HFFc6 (cell line): Measurements from ENCODE around the gene KDM2A. TPM values are rescaled to one million over a fixed set of nuclear protein-coding genes. Genes with fewer than 3 reads are reported as not detected.
A peak's percentile ranks its signal among the peaks of the same experiment; 100 is the strongest.

Source experiments
- DNase-seq: peaks from one replicate; pipeline ENCODE4 v3.0.0-alpha.2; 2018
- H3K27ac Mint-ChIP-seq: 2 replicates; pipeline ENCODE4 v1.8.0; 2020; ENCODE audit warnings: mild to moderate bottlenecking, mixed read lengths
- H3K27me3 Mint-ChIP-seq: 2 replicates; pipeline ENCODE4 v1.8.0; 2021; ENCODE audit warnings: mild to moderate bottlenecking, moderate library complexity, mixed read lengths; ENCODE audit not compliant: insufficient read depth
- H3K36me3 Mint-ChIP-seq: 2 replicates; pipeline ENCODE4 v1.8.0; 2021; ENCODE audit warnings: low read depth, mixed read lengths
- H3K4me1 Mint-ChIP-seq: 2 replicates; pipeline ENCODE4 v1.8.0; 2020; ENCODE audit warnings: low read depth, mixed read lengths
- H3K4me3 Mint-ChIP-seq: 2 replicates; pipeline ENCODE4 v1.8.0; 2020; ENCODE audit warnings: mild to moderate bottlenecking, moderate library complexity, mixed read lengths
- H3K9me3 Mint-ChIP-seq: 2 replicates; pipeline ENCODE4 v1.8.0; 2020; ENCODE audit warnings: mild to moderate bottlenecking, mixed read lengths
- total RNA-seq, 6 experiments: library from RNA; stranded (reverse); fragmentation: NEBNext Ultra II Directional; extraction: Animal tissue kit (Norgen Biotek cat#: 25700); gene quantifications; 2 replicates in 1 of 6; 3 replicates in 5 of 6; pipeline ENCODE4 v1.2.3, GENCODE V29; 2021
- TF ChIP-seq, protein P1 (sequence below): fragments of 200-600 bp; sonication (generic); IDR thresholded peaks from 2 replicates; pipeline ENCODE4 v1.5.0; 2021; ENCODE audit warnings: antibody characterized with exemption, mild to moderate bottlenecking

The KDM2A gene
- total RNA-seq, 6 experiments from 2014 or later = 46.1 to 55.0 (median 49.7) TPM

DNA sequence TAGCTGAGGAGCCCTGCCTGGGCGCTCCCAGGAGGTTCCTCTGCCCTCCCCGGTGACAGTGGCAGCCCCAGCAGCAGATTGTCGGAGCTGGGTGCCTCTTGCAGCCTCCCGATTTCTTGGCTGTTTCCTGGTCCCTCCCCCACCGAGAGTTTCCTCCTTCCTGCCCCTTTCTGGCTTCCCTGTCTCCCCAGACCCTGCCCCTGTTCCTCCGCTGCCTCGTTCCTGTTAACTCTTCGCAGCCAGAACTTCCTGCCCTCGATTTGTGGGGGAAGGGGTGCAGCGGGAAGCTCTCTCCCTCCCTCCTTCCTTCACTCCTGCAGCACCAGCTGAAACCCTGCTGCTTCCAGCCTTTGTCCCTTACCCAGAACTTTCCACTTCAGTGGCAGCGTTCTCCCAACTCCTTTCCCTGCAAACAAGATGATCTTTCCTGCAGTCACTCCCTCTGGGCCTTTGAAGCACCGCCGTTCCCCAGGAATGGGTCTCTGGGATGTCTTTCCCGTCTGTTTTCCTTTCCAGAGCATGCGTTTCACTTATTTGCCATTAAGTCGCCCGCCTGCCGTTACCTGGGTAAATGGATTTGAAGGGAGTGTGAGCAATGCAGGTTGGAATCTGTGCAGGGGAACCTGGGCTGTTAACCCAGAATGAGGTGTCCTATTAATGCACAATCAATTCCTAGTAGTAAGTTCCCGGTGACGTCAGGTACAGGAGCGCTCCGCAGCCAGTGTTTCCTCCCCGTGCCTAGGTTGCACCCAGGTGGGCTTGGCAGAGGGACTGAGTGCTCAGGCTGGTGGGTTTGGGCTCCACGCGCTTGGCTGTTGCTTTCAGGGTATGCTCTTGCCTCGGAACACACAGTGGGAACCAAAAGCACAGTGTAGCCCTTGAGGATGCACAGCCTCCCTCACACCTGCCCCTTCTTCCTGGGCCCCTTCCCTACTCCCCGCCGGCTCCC is 151.5 kb downstream of the KDM2A start:
- H3K27ac Mint-ChIP-seq = peak overlapping the region; percentile 22; the same call in 1 of the 2 replicates

DNA sequence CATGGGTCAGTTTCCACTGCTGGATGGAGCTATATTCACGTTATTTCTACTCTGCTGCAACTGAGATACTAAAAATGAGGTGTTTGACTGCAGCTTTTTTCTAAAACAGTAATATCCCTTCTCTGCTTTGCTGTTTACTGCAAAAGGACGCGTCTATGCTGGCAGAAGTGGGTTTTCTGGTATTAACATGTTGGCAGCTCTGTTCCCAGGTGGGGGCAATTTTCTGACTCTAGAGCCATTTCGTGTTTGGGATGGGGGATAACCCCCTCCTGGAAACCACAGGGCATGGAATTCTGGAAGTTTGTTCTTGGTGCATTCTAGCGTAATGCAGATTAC is 152.1 kb downstream of the KDM2A start:
- Mint-ChIP-seq H3K27ac (no peak overlapping the region), H3K4me1 (peaks cover 25% of the 10 kb centered on the region), H3K9me3 (no peaks in the 10 kb centered on the region)

More for the DNA sequence above, 151.5 kb downstream of the KDM2A start:
- Mint-ChIP-seq H3K4me3 (peak overlapping the region; percentile 61), H3K4me1 (peaks cover 31% of the 10 kb centered on the region), H3K27me3 (no peaks in the 10 kb centered on the region; the same call in 1 of the 2 replicates), H3K9me3 (no peaks in the 10 kb centered on the region), H3K36me3 (no peaks in the 10 kb centered on the region; the same call in 1 of the 2 replicates)
- no peak for DNase-seq
- TF ChIP-seq, protein P1, sequence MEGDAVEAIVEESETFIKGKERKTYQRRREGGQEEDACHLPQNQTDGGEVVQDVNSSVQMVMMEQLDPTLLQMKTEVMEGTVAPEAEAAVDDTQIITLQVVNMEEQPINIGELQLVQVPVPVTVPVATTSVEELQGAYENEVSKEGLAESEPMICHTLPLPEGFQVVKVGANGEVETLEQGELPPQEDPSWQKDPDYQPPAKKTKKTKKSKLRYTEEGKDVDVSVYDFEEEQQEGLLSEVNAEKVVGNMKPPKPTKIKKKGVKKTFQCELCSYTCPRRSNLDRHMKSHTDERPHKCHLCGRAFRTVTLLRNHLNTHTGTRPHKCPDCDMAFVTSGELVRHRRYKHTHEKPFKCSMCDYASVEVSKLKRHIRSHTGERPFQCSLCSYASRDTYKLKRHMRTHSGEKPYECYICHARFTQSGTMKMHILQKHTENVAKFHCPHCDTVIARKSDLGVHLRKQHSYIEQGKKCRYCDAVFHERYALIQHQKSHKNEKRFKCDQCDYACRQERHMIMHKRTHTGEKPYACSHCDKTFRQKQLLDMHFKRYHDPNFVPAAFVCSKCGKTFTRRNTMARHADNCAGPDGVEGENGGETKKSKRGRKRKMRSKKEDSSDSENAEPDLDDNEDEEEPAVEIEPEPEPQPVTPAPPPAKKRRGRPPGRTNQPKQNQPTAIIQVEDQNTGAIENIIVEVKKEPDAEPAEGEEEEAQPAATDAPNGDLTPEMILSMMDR = no peak

DNA sequence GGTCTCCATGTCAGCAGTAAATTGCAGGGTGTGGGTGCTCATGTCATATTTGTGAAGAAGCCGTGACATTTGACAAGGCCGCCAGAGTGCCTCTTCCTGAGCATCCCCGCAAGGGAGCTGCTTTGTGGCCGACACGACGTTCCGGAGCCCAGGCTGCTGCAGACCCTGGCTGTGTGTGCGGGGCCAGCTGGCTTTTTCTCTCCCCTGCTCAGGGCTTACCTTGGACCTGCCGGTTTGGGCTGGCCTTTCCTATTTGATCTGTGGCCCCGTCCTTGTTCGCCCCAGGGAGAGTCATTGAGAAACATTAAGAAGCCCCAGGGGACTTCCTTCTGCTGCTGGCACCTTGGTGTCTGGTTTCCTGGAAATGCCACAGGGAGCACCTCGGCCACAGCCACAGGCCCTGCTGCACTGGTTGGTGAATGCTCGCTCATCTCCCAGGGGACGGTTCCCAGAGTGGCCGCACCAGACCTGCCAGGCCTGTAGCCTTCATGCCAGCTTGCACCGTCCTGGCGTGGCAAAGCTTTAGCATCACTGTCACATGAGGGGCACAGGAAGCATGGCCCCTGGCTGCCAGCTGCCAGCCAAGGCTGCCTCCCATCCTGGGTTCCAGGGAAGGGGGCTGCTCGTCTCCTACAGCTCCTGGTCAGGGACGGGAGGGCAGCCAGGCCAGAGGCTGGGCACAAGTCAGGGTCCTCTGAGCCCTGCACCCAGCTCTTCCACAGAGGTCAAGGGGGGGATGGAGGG is 152.7 kb downstream of the KDM2A start:
- no peak for DNase-seq
- TF ChIP-seq, protein P1 = no peak
- H3K4me1 Mint-ChIP-seq = peaks cover 30% of the 10 kb centered on the region
- H3K9me3 Mint-ChIP-seq = no peaks in the 10 kb centered on the region
- H3K36me3 Mint-ChIP-seq = no peaks in the 10 kb centered on the region; the same call in 1 of the 2 replicates
- H3K27ac Mint-ChIP-seq = no peak overlapping the region
- H3K27me3 Mint-ChIP-seq = no peaks in the 10 kb centered on the region; the same call in 1 of the 2 replicates
- no peak overlapping the region for H3K4me3 Mint-ChIP-seq

More for the DNA sequence above, 152.1 kb downstream of the KDM2A start:
- TF ChIP-seq, protein P1 = no peak
- Mint-ChIP-seq H3K27me3 (no peaks in the 10 kb centered on the region; the same call in 1 of the 2 replicates), H3K4me3 (no peak overlapping the region), H3K36me3 (no peaks in the 10 kb centered on the region; the same call in 1 of the 2 replicates)
- no peak for DNase-seq

DNA sequence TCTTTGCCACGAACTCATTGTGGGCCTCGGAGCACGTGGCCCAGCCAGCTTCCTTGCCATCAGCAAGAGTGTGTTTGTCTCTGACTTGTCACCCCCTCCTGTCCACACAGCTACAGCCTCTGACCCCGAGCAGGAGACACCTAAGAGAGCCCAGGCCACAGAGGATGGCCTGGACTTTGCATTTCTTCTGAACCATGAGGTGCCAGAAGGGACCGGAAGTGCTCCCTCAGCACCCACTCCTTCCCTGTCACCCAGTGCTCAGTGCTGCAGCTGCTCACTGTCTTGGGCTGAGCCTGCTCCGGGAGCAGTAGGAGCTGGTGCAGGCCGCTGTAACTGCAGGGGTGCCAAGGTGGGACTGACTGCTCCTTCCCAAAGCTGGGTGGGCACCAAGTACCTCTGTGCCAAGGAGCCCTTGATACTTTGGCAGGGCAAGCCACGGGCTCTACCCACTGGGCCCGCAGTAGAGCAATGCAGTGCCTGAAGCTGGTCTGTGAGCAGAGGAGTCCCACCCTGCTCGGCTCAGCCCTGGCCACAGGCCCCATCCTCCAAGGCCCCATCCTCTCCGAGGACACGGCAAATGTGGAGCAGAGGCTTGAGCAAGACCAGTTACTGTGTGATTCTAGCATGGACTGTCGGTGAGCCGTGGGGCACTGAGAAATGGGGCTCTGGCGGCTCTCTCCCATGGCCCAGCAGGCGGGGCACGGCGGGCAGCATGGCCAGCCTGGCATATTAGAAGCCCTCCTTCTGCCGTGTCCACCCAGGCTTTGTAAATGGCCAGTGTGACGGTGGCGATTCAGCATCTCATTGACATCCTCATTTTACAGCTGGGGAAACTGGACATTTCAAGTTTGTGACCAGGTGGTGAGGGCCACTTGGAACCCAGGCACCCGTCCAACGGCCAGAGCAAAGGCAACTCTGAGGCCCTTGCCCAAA is 153.5 kb downstream of the KDM2A start:
- H3K4me1 Mint-ChIP-seq = peaks cover 35% of the 10 kb centered on the region
- no peaks in the 10 kb centered on the region; the same call in 1 of the 2 replicates for H3K36me3 Mint-ChIP-seq
- TF ChIP-seq, protein P1 = no peak
- H3K4me3 Mint-ChIP-seq = no peak overlapping the region
- H3K27ac Mint-ChIP-seq = no peak overlapping the region
- H3K9me3 Mint-ChIP-seq = no peaks in the 10 kb centered on the region
- no peaks in the 10 kb centered on the region; the same call in 1 of the 2 replicates for H3K27me3 Mint-ChIP-seq
- no peak for DNase-seq
